GM12864 (cell line): ENCODE measurements around the gene FANK1.
A peak's percentile ranks its signal among the peaks of the same experiment; 100 is the strongest.
"Not testable (repeated sequence)": the region's sequence is repeated elsewhere in the genome, so short reads cannot be mapped to it uniquely, and the experiment has no call there.

Experiments
- DNase-seq: peaks from one replicate; pipeline ENCODE4 v3.0.0-alpha.2; 2011; ENCODE audit warnings: low read depth
- H3K4me3 ChIP-seq: 2 replicates; pipeline ENCODE4 v1.5.1; 2011; ENCODE audit warnings: mild to moderate bottlenecking, low read depth, low read length, control low read depth
- TF ChIP-seq, protein P1 (sequence below): IDR thresholded peaks from 2 replicates; pipeline ENCODE4 v1.5.1; 2011; ENCODE audit warnings: low read depth, mild to moderate bottlenecking, moderate library complexity, low read length, control low read depth, inconsistent platforms; ENCODE audit errors: missing control alignments

Gene FANK1

GRCh38 chr10:125967533-125967932, 71.2 kb downstream of the FANK1 start:
- no peak for DNase-seq
- H3K4me3 ChIP-seq, result no peak overlapping the region
- TF ChIP-seq, protein P1, sequence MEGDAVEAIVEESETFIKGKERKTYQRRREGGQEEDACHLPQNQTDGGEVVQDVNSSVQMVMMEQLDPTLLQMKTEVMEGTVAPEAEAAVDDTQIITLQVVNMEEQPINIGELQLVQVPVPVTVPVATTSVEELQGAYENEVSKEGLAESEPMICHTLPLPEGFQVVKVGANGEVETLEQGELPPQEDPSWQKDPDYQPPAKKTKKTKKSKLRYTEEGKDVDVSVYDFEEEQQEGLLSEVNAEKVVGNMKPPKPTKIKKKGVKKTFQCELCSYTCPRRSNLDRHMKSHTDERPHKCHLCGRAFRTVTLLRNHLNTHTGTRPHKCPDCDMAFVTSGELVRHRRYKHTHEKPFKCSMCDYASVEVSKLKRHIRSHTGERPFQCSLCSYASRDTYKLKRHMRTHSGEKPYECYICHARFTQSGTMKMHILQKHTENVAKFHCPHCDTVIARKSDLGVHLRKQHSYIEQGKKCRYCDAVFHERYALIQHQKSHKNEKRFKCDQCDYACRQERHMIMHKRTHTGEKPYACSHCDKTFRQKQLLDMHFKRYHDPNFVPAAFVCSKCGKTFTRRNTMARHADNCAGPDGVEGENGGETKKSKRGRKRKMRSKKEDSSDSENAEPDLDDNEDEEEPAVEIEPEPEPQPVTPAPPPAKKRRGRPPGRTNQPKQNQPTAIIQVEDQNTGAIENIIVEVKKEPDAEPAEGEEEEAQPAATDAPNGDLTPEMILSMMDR, result no peak

GRCh38 chr10:125970077-125970630, 73.8 kb downstream of the FANK1 start:
- H3K4me3 ChIP-seq, DNase-seq: not testable (repeated sequence)

GRCh38 chr10:125976960-125977605, 80.7 kb downstream of the FANK1 start:
- no peak for DNase-seq
- H3K4me3 ChIP-seq, result no peak overlapping the region
- TF ChIP-seq, protein P1, result peak; percentile 63

GRCh38 chr10:125979976-125980375, 83.6 kb downstream of the FANK1 start:
- TF ChIP-seq, protein P1, result no peak
- DNase-seq, result no peak
- no peak overlapping the region for H3K4me3 ChIP-seq

- DNase-seq, result no peak
- TF ChIP-seq, protein P1, result no peak
- H3K4me3 ChIP-seq, result no peak overlapping the region
Measured at GRCh38 chr10:125980521-125981035, 84.2 kb downstream of the FANK1 start.

DNA sequence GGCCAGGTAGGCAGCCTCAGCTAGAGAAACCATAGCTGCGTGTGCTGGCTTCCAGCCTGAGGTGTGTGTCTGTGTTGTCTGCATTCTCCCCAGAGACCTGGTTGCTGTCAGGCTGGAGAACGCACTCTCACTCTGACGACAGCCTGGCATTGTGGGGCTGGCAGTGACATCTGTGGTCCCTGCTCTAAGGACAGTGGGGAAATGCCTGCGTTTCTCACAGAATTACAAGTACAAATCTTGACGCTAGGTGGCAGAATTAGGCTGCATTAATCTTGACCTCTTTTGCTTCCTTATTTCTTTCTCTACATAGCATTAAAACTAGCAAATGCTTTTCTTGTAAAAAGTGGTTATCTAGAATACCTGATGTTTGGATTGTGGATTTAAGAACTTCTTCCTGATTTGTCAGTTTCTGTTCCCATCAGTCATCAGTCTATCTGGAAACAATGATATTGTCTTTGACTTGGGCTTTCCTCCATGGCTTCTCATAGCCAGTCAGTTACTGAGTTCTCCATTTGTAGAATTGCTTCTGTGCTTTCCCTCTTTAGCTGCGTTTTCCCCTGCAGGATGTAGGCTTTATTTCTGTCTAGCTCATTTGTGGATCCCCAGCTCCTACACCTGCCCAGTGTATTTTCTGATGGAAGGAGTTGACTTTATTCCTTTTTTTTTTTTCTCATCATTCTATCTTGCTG, 86.0 kb downstream of the FANK1 start:
- no peak overlapping the region for H3K4me3 ChIP-seq
- peak; percentile 42 for DNase-seq
- TF ChIP-seq, protein P1, result peak; percentile 53

DNA sequence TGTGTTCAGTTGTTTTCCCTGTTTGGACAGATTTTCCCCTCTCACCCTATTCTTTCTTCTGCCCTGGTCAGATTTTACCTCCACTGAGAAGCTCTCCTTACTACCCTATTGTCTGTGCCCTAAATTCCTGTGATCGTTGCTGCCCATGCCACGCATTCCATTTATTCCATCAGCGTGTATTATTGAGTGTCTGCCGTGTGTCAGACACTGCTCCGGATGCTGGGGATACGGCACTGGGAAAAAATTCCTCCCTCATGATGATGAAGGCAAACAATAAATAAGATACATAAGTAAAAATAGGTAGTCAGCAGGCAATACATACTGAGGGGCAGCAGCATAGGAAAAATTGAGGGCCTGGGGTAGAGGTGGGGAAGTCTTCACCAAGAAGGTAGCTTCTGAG, 86.8 kb downstream of the FANK1 start:
- no peak overlapping the region for H3K4me3 ChIP-seq
- DNase-seq, result no peak
- TF ChIP-seq, protein P1, result no peak
